Measurements from ENCODE around the gene AGR3. TPM values are rescaled to one million over a fixed set of nuclear protein-coding genes. Genes with fewer than 3 reads are reported as not detected.

The AGR3 gene
- 1.1 TPM for total RNA-seq

GRCh38 chr7:16881844-16882243 is at the start of gene AGR3:
AGR3 (minus strand) TSS chr7:16881983; CDS start chr7:16878618, 3,365 bp downstream.

Small RNAs within 50 kb of the gene (small RNA-seq; reads per million reads assigned to genes)
- not detected for gene AC098592.2 (ENCODE audit: low replicate concordance)

Other genes with a start within 250 kb of the AGR3 start
- gene ANKMY2, start 236.2 kb downstream of the AGR3 start, total RNA-seq, result 25.2 TPM
- gene BZW2, start 235.8 kb downstream of the AGR3 start, total RNA-seq, result 71.6 TPM
- gene TSPAN13, start 128.2 kb downstream of the AGR3 start, total RNA-seq, result 16.8 TPM
- 26.9 TPM for gene AGR2, start 77.0 kb downstream of the AGR3 start, total RNA-seq